Mesendoderm (in vitro differentiated cells): Measurements from ENCODE around the gene SMAD5.

Experiments
- DNase-seq: peaks from one replicate; pipeline ENCODE4 v3.0.0; 2013
- H2AK5ac ChIP-seq: 2 replicates; pipeline ENCODE4 v1.6.1; 2013; ENCODE audit warnings: low read length, inconsistent platforms
- H2BK120ac ChIP-seq: 2 replicates; pipeline ENCODE4 v1.6.1; 2013; ENCODE audit warnings: low read depth, mild to moderate bottlenecking, low read length, moderate library complexity, mixed read lengths
- H2BK15ac ChIP-seq: replicated peaks from 2 replicates; pipeline ENCODE4 v1.6.1; 2013; ENCODE audit warnings: low read depth, mild to moderate bottlenecking, moderate library complexity
- H2BK5ac ChIP-seq: 2 replicates; pipeline ENCODE4 v1.6.1; 2013; ENCODE audit warnings: low read length, inconsistent platforms
- H3K18ac ChIP-seq: 2 replicates; pipeline ENCODE4 v1.6.1; 2013; ENCODE audit warnings: mild to moderate bottlenecking, low read length, mixed read lengths
- H3K23ac ChIP-seq: one replicate; pipeline ENCODE4 v1.6.1; 2013; ENCODE audit warnings: low read length
- H3K27ac ChIP-seq: 2 replicates; pipeline ENCODE4 v1.5.1; 2013; ENCODE audit warnings: low read depth, mild to moderate bottlenecking, inconsistent platforms, low read length, moderate library complexity
- H3K27me3 ChIP-seq: 2 replicates; pipeline ENCODE4 v1.6.1; 2013; ENCODE audit warnings: low read length, control low read depth, mild to moderate bottlenecking, inconsistent platforms; ENCODE audit not compliant: insufficient read depth, poor library complexity
- H3K36me3 ChIP-seq: 2 replicates; pipeline ENCODE4 v1.6.1; 2013; ENCODE audit warnings: low read length, inconsistent platforms; ENCODE audit not compliant: control insufficient read depth, insufficient read depth
- H3K4ac ChIP-seq: one replicate; pipeline ENCODE4 v1.6.1; 2013; ENCODE audit warnings: low read depth, mild to moderate bottlenecking, low read length, moderate library complexity
- H3K4me1 ChIP-seq: 2 replicates; pipeline ENCODE4 v1.6.1; 2013; ENCODE audit warnings: low read depth, low read length, inconsistent platforms; ENCODE audit not compliant: control insufficient read depth
- H3K4me2 ChIP-seq: 2 replicates; pipeline ENCODE4 v1.6.1; 2013; ENCODE audit warnings: low read length
- H3K4me3 ChIP-seq: 2 replicates; pipeline ENCODE4 v1.5.1; 2013; ENCODE audit warnings: mild to moderate bottlenecking, low read length
- H3K56ac ChIP-seq: one replicate; pipeline ENCODE4 v1.6.1; 2013; ENCODE audit warnings: low read length
- H3K79me1 ChIP-seq: 2 replicates; pipeline ENCODE4 v1.6.1; 2013; ENCODE audit warnings: low read length, inconsistent platforms
- H3K79me2 ChIP-seq: 2 replicates; pipeline ENCODE4 v1.6.1; 2013; ENCODE audit warnings: mild to moderate bottlenecking, low read length; ENCODE audit not compliant: control insufficient read depth, insufficient read depth
- H3K9ac ChIP-seq: 2 replicates; pipeline ENCODE4 v1.6.1; 2013; ENCODE audit warnings: low read length, inconsistent platforms
- H4K5ac ChIP-seq: one replicate; pipeline ENCODE4 v1.6.1; 2013; ENCODE audit warnings: low read length
- H4K8ac ChIP-seq: one replicate; pipeline ENCODE4 v1.6.1; 2013; ENCODE audit warnings: low read depth, mild to moderate bottlenecking, control low read depth, low read length, moderate library complexity
- WGBS: extraction: QIAGEN DNeasy Blood & Tissue Kit; methylation state at CpG from one replicate; pipeline ENCODE4 v1.1.7; 2013; ENCODE audit warnings: low lambda C conversion rate, missing lambda C conversion rate; ENCODE audit not compliant: insufficient coverage; ENCODE audit errors: extremely low coverage; 5-methylcytosine and 5-hydroxymethylcytosine counted together

The SMAD5 gene

GRCh38 chr5:136120529-136120928 is 12.1 kb upstream of the SMAD5 start:
- Histone ChIP-seq H3K18ac (no peak overlapping the region), H3K4me2 (no peak overlapping the region), H3K23ac (no peak overlapping the region), H4K8ac (no peak overlapping the region), H3K36me3 (no peaks in the 10 kb centered on the region), H2BK15ac (no peak overlapping the region), H4K5ac (no peak overlapping the region), H3K4me3 (no peak overlapping the region), H3K27me3 (peaks cover 2% of the 10 kb centered on the region), H3K79me1 (no peaks in the 10 kb centered on the region), H3K4ac (no peak overlapping the region), H3K56ac (no peak overlapping the region), H3K4me1 (peaks cover 7% of the 10 kb centered on the region), H3K79me2 (no peaks in the 10 kb centered on the region), H3K9ac (no peak overlapping the region), H2AK5ac (no peak overlapping the region), H2BK120ac (no peak overlapping the region), H2BK5ac (no peak overlapping the region), H3K27ac (no peak overlapping the region)
- WGBS, result no CpG with 5 or more reads among the region's 5 CpGs
- DNase-seq, result no peak

- DNase-seq, result no peak
- Histone ChIP-seq H3K56ac (no peak overlapping the region), H3K79me1 (no peaks in the 10 kb centered on the region), H2BK120ac (no peak overlapping the region), H4K5ac (no peak overlapping the region), H3K4me3 (no peak overlapping the region), H3K4me2 (no peak overlapping the region), H3K27ac (no peak overlapping the region), H2BK15ac (no peak overlapping the region), H3K23ac (no peak overlapping the region), H3K9ac (no peak overlapping the region), H2BK5ac (no peak overlapping the region), H3K27me3 (peaks cover 2% of the 10 kb centered on the region), H3K18ac (no peak overlapping the region), H3K4me1 (peaks cover 2% of the 10 kb centered on the region), H3K4ac (no peak overlapping the region), H4K8ac (no peak overlapping the region), H2AK5ac (no peak overlapping the region), H3K79me2 (no peaks in the 10 kb centered on the region), H3K36me3 (no peaks in the 10 kb centered on the region)
- WGBS, result no CpG with 5 or more reads among the region's 1 CpG
Observed at GRCh38 chr5:136123236-136123768, 9.3 kb upstream of the SMAD5 start.

- H3K27me3 ChIP-seq, result peaks cover 2% of the 10 kb centered on the region
- H3K18ac ChIP-seq, result no peak overlapping the region
- H4K5ac ChIP-seq, result no peak overlapping the region
- no peak overlapping the region for H2BK15ac ChIP-seq
- no peak overlapping the region for H2BK5ac ChIP-seq
- H3K79me1 ChIP-seq, result no peaks in the 10 kb centered on the region
- no peak overlapping the region for H3K4ac ChIP-seq
- no peak for DNase-seq
- H2BK120ac ChIP-seq, result no peak overlapping the region
- no peak overlapping the region for H3K27ac ChIP-seq
- no CpG with 5 or more reads among the region's 3 CpGs for WGBS
- H4K8ac ChIP-seq, result no peak overlapping the region
- H3K36me3 ChIP-seq, result no peaks in the 10 kb centered on the region
- no peak overlapping the region for H3K4me2 ChIP-seq
- H3K9ac ChIP-seq, result no peak overlapping the region
- peaks cover 3% of the 10 kb centered on the region for H3K4me1 ChIP-seq
- H2AK5ac ChIP-seq, result no peak overlapping the region
- H3K79me2 ChIP-seq, result no peaks in the 10 kb centered on the region
- H3K56ac ChIP-seq, result no peak overlapping the region
- no peak overlapping the region for H3K4me3 ChIP-seq
- no peak overlapping the region for H3K23ac ChIP-seq
Observed at GRCh38 chr5:136127560-136127959, 5.1 kb upstream of the SMAD5 start.

- Histone ChIP-seq H3K27ac (no peak overlapping the region), H4K5ac (no peak overlapping the region), H3K9ac (no peak overlapping the region), H3K4ac (no peak overlapping the region), H3K36me3 (no peaks in the 10 kb centered on the region), H2BK120ac (no peak overlapping the region), H3K23ac (no peak overlapping the region), H3K27me3 (peaks cover 2% of the 10 kb centered on the region), H3K4me3 (no peak overlapping the region), H3K79me2 (peaks cover 4% of the 10 kb centered on the region), H3K4me2 (no peak overlapping the region), H3K79me1 (peaks cover under 1% of the 10 kb centered on the region), H4K8ac (no peak overlapping the region), H2BK5ac (no peak overlapping the region), H3K4me1 (peaks cover 3% of the 10 kb centered on the region), H3K56ac (no peak overlapping the region), H2BK15ac (no peak overlapping the region), H2AK5ac (no peak overlapping the region), H3K18ac (no peak overlapping the region)
- DNase-seq, result no peak
- no CpG with 5 or more reads among the region's 4 CpGs for WGBS
Observed at GRCh38 chr5:136128481-136128880, 4.2 kb upstream of the SMAD5 start.

GRCh38 chr5:136129445-136129844 is 3.2 kb upstream of the SMAD5 start:
- no peak overlapping the region for H2AK5ac ChIP-seq
- H3K56ac ChIP-seq, result no peak overlapping the region
- H3K4me1 ChIP-seq, result peaks cover 3% of the 10 kb centered on the region
- H3K79me1 ChIP-seq, result peaks cover 2% of the 10 kb centered on the region
- no peak overlapping the region for H2BK120ac ChIP-seq
- H2BK5ac ChIP-seq, result no peak overlapping the region
- no peak overlapping the region for H4K5ac ChIP-seq
- no peak overlapping the region for H3K23ac ChIP-seq
- no peak overlapping the region for H3K4me2 ChIP-seq
- H3K36me3 ChIP-seq, result no peaks in the 10 kb centered on the region
- no peak for DNase-seq
- H3K79me2 ChIP-seq, result peaks cover 11% of the 10 kb centered on the region
- WGBS, result no CpG with 5 or more reads among the region's 1 CpG
- H3K18ac ChIP-seq, result no peak overlapping the region
- no peak overlapping the region for H4K8ac ChIP-seq
- no peak overlapping the region for H3K4ac ChIP-seq
- H2BK15ac ChIP-seq, result no peak overlapping the region
- no peak overlapping the region for H3K9ac ChIP-seq
- no peak overlapping the region for H3K4me3 ChIP-seq
- no peak overlapping the region for H3K27ac ChIP-seq
- peaks cover 2% of the 10 kb centered on the region for H3K27me3 ChIP-seq

- no CpG with 5 or more reads among the region's 2 CpGs for WGBS
- H3K9ac ChIP-seq, result no peak overlapping the region
- no peak overlapping the region for H3K56ac ChIP-seq
- H4K8ac ChIP-seq, result no peak overlapping the region
- H3K4me2 ChIP-seq, result no peak overlapping the region
- no peak overlapping the region for H3K4me3 ChIP-seq
- H2BK120ac ChIP-seq, result no peak overlapping the region
- no peak for DNase-seq
- no peak overlapping the region for H2BK15ac ChIP-seq
- H3K23ac ChIP-seq, result no peak overlapping the region
- no peak overlapping the region for H3K18ac ChIP-seq
- H2AK5ac ChIP-seq, result no peak overlapping the region
- no peak overlapping the region for H2BK5ac ChIP-seq
- H3K27me3 ChIP-seq, result no peaks in the 10 kb centered on the region
- no peaks in the 10 kb centered on the region for H3K36me3 ChIP-seq
- no peak overlapping the region for H3K4ac ChIP-seq
- peaks cover 5% of the 10 kb centered on the region for H3K4me1 ChIP-seq
- H3K79me1 ChIP-seq, result peaks cover 6% of the 10 kb centered on the region
- no peak overlapping the region for H3K27ac ChIP-seq
- no peak overlapping the region for H4K5ac ChIP-seq
- peaks cover 19% of the 10 kb centered on the region for H3K79me2 ChIP-seq
Observed at GRCh38 chr5:136130581-136130980, 2.1 kb upstream of the SMAD5 start.
